Keratinocyte (primary cell): ENCODE data around the gene ARID1B.

Experiments used
- EZH2 ChIP-seq: IDR thresholded peaks from one replicate; pipeline ENCODE4 v1.6.1; 2012; ENCODE audit warnings: inconsistent platforms, mild to moderate bottlenecking, low read length, moderate library complexity
- TF ChIP-seq, protein P1 (sequence below), 3 experiments: IDR thresholded peaks in 1 of 3; conservative IDR thresholded peaks in 1 of 3; optimal IDR thresholded peaks in 1 of 3; 2 replicates in 2 of 3; 3 replicates in 1 of 3; pipeline versions ENCODE3 to v1.5.1; 2011; ENCODE audit warnings: low read length in 3 of 3, mild to moderate bottlenecking in 3 of 3, moderate library complexity in 2 of 3, control low read depth in 1 of 3, inconsistent platforms in 1 of 3; ENCODE audit not compliant: insufficient read depth in 2 of 3; ENCODE audit errors: extremely low read depth in 1 of 3

DNA sequence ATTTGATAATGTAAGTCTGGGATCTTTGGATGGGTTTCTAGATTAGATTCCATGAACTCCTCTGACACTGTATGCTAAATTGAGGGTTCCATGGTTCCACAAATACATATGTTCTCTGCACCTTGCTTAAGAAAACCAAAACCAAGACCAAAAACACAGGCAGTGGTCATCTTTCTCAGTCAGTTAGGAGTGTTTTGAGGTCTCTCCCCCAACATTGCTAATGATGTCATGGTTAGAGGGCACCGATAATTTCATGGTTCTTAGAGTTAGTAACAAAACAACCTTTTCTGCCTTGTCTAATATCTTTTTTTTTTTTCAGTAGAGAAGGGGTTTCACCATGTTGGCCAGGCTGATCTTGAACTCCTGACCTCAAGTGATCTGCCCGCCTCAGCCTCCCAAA is 44.5 kb downstream of the ARID1B start:
- TF ChIP-seq, protein P1, sequence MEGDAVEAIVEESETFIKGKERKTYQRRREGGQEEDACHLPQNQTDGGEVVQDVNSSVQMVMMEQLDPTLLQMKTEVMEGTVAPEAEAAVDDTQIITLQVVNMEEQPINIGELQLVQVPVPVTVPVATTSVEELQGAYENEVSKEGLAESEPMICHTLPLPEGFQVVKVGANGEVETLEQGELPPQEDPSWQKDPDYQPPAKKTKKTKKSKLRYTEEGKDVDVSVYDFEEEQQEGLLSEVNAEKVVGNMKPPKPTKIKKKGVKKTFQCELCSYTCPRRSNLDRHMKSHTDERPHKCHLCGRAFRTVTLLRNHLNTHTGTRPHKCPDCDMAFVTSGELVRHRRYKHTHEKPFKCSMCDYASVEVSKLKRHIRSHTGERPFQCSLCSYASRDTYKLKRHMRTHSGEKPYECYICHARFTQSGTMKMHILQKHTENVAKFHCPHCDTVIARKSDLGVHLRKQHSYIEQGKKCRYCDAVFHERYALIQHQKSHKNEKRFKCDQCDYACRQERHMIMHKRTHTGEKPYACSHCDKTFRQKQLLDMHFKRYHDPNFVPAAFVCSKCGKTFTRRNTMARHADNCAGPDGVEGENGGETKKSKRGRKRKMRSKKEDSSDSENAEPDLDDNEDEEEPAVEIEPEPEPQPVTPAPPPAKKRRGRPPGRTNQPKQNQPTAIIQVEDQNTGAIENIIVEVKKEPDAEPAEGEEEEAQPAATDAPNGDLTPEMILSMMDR (optimal IDR thresholded peaks at IDR 0.05 in 1 of 3, IDR thresholded peaks at IDR 0.05 in 1 of 3, conservative IDR thresholded peaks at IDR 0.05 in 1 of 3; ENCODE audit: extremely low read depth in 1 of 3, insufficient read depth in 2 of 3, low read length in 3 of 3), result no peak
- no peak for TF ChIP-seq EZH2
